SK-N-MC (cell line): ENCODE results near the gene LOC101059915.
"Not testable (repeated sequence)": the region's sequence is repeated elsewhere in the genome, so short reads cannot be mapped to it uniquely, and the experiment has no call there.

Experiments
- EZH2 ChIP-seq: fragments of 200-600 bp; sonication (generic); IDR thresholded peaks from one replicate; pipeline ENCODE4 v1.6.1; 2017; ENCODE audit warnings: antibody characterized with exemption
- FOXP2 ChIP-seq: optimal IDR thresholded peaks from 2 replicates; pipeline ENCODE3; 2011; ENCODE audit warnings: mild to moderate bottlenecking, moderate library complexity; ENCODE audit not compliant: insufficient read depth; ENCODE audit errors: extremely low read length, control extremely low read depth
- POLR2AphosphoS5 ChIP-seq: IDR thresholded peaks from 2 replicates; pipeline ENCODE4 v1.6.1; 2012; ENCODE audit warnings: mild to moderate bottlenecking, low read depth, low read length, borderline replicate concordance

- TF ChIP-seq POLR2AphosphoS5, EZH2, FOXP2: not testable (repeated sequence)
These were observed 4.1 kb upstream of the LOC101059915 start for GRCh38 chrX:71663238-71663637.
